ENCODE data around the gene CACHD1.
"Not testable (repeated sequence)": the region's sequence is repeated elsewhere in the genome, so short reads cannot be mapped to it uniquely, and the experiment has no call there.

The CACHD1 gene

DNA sequence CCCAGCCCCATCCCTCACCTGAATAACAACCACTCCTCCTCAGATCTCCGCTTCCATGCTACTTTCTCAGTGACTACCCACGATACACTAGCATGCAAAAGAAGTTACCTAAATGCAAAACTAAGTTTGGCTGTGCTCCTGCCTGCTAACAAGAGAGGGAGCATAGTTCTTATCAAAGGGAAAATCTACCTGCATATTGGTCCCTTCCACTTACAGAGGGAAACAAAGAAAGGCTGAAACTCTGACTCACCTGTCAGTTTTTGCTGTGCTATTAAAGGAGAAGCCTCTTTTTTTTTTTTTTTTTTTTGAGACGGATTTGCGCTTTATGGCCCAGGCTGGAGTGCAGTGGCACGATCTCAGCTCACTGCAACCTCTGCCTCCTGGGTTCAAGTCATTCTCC, 231.1 kb downstream of the CACHD1 start:
- Histone ChIP-seq H3K9me3 (ENCODE audit: control insufficient read depth in 2 of 2, low read length in 2 of 2) (no peaks in the 10 kb centered on the region), H3K36me3 (ENCODE audit: control insufficient read depth in 2 of 2, insufficient read depth in 2 of 2, low read length in 2 of 2) (no peaks in the 10 kb centered on the region), H3K27ac (ENCODE audit: low read depth in 2 of 2, low read length in 2 of 2) (no peak overlapping the region), H3K27me3 (ENCODE audit: control insufficient read depth in 2 of 2, insufficient read depth in 2 of 2, low read length in 2 of 2) (no peaks in the 10 kb centered on the region), H3K4me1 (ENCODE audit: control insufficient read depth in 2 of 2, insufficient read depth in 2 of 2, low read length in 2 of 2) (no peaks in the 10 kb centered on the region), H3K4me3 (ENCODE audit: low read length in 2 of 2) (no peak overlapping the region), H3K9ac (ENCODE audit: low read depth in 1 of 2, low read length in 2 of 2) (no peak overlapping the region)

- no peaks in the 10 kb centered on the region for H3K27me3 ChIP-seq (ENCODE audit: control insufficient read depth in 2 of 2, insufficient read depth in 2 of 2, low read length in 2 of 2)
- no peak overlapping the region for H3K27ac ChIP-seq (ENCODE audit: low read depth in 2 of 2, low read length in 2 of 2)
- no peak overlapping the region for H3K9ac ChIP-seq (ENCODE audit: low read depth in 1 of 2, low read length in 2 of 2)
- H3K4me1 ChIP-seq (ENCODE audit: control insufficient read depth in 2 of 2, insufficient read depth in 2 of 2, low read length in 2 of 2) = no peaks in the 10 kb centered on the region
- H3K9me3 ChIP-seq (ENCODE audit: control insufficient read depth in 2 of 2, low read length in 2 of 2) = no peaks in the 10 kb centered on the region
- no peak overlapping the region for H3K4me3 ChIP-seq (ENCODE audit: low read length in 2 of 2)
- H3K36me3 ChIP-seq (ENCODE audit: control insufficient read depth in 2 of 2, insufficient read depth in 2 of 2, low read length in 2 of 2) = no peaks in the 10 kb centered on the region
Observed at GRCh38 chr1:64701886-64702285, 232.0 kb downstream of the CACHD1 start.

GRCh38 chr1:64702670-64703069, 232.7 kb downstream of the CACHD1 start:
- H3K9ac ChIP-seq (ENCODE audit: low read depth in 1 of 2, low read length in 2 of 2); H3K9me3 ChIP-seq (ENCODE audit: control insufficient read depth in 2 of 2, low read length in 2 of 2); H3K4me3 ChIP-seq (ENCODE audit: low read length in 2 of 2); H3K27ac ChIP-seq (ENCODE audit: low read depth in 2 of 2, low read length in 2 of 2); H3K36me3 ChIP-seq (ENCODE audit: control insufficient read depth in 2 of 2, insufficient read depth in 2 of 2, low read length in 2 of 2); H3K27me3 ChIP-seq (ENCODE audit: control insufficient read depth in 2 of 2, insufficient read depth in 2 of 2, low read length in 2 of 2); H3K4me1 ChIP-seq (ENCODE audit: control insufficient read depth in 2 of 2, insufficient read depth in 2 of 2, low read length in 2 of 2): not testable (repeated sequence)

- Histone ChIP-seq H3K4me3 (ENCODE audit: low read length in 2 of 2) (no peak overlapping the region), H3K9ac (ENCODE audit: low read depth in 1 of 2, low read length in 2 of 2) (no peak overlapping the region), H3K4me1 (ENCODE audit: control insufficient read depth in 2 of 2, insufficient read depth in 2 of 2, low read length in 2 of 2) (no peaks in the 10 kb centered on the region), H3K27me3 (ENCODE audit: control insufficient read depth in 2 of 2, insufficient read depth in 2 of 2, low read length in 2 of 2) (no peaks in the 10 kb centered on the region), H3K36me3 (ENCODE audit: control insufficient read depth in 2 of 2, insufficient read depth in 2 of 2, low read length in 2 of 2) (no peaks in the 10 kb centered on the region), H3K27ac (ENCODE audit: low read depth in 2 of 2, low read length in 2 of 2) (no peak overlapping the region), H3K9me3 (ENCODE audit: control insufficient read depth in 2 of 2, low read length in 2 of 2) (no peaks in the 10 kb centered on the region)
Observed at GRCh38 chr1:64703600-64703999, 233.7 kb downstream of the CACHD1 start.

GRCh38 chr1:64705591-64705990, 235.7 kb downstream of the CACHD1 start:
- no peaks in the 10 kb centered on the region for H3K36me3 ChIP-seq (ENCODE audit: control insufficient read depth in 2 of 2, insufficient read depth in 2 of 2, low read length in 2 of 2)
- no peaks in the 10 kb centered on the region for H3K9me3 ChIP-seq (ENCODE audit: control insufficient read depth in 2 of 2, low read length in 2 of 2)
- no peak overlapping the region for H3K27ac ChIP-seq (ENCODE audit: low read depth in 2 of 2, low read length in 2 of 2)
- H3K4me3 ChIP-seq (ENCODE audit: low read length in 2 of 2) = no peak overlapping the region
- H3K4me1 ChIP-seq (ENCODE audit: control insufficient read depth in 2 of 2, insufficient read depth in 2 of 2, low read length in 2 of 2) = no peaks in the 10 kb centered on the region
- no peak overlapping the region for H3K9ac ChIP-seq (ENCODE audit: low read depth in 1 of 2, low read length in 2 of 2)
- no peaks in the 10 kb centered on the region for H3K27me3 ChIP-seq (ENCODE audit: control insufficient read depth in 2 of 2, insufficient read depth in 2 of 2, low read length in 2 of 2)

DNA sequence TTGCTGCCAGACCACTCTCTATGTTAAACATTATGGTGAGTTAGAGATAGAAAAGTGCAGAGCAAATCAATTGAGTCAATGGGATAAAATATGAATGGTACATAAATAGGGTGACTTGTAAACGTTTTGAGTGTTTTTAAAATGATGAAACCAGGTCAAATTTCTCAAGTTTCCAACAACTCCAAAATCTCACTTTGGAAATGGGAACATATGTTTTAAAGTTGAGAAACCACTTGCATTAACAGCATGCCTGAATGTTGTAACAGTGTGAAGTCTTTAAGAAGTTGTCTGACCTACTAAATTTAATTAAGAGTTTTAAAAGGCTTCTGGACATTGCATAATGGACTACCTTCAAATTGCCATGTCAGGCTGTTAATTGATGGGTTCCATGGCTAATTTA, 241.3 kb downstream of the CACHD1 start:
- no peaks in the 10 kb centered on the region for H3K27me3 ChIP-seq (ENCODE audit: control insufficient read depth in 2 of 2, insufficient read depth in 2 of 2, low read length in 2 of 2)
- no peaks in the 10 kb centered on the region for H3K9me3 ChIP-seq (ENCODE audit: control insufficient read depth in 2 of 2, low read length in 2 of 2)
- H3K4me1 ChIP-seq (ENCODE audit: control insufficient read depth in 2 of 2, insufficient read depth in 2 of 2, low read length in 2 of 2) = no peaks in the 10 kb centered on the region
- H3K27ac ChIP-seq (ENCODE audit: low read depth in 2 of 2, low read length in 2 of 2) = no peak overlapping the region
- H3K4me3 ChIP-seq (ENCODE audit: low read length in 2 of 2) = no peak overlapping the region
- no peak overlapping the region for H3K9ac ChIP-seq (ENCODE audit: low read depth in 1 of 2, low read length in 2 of 2)
- no peaks in the 10 kb centered on the region for H3K36me3 ChIP-seq (ENCODE audit: control insufficient read depth in 2 of 2, insufficient read depth in 2 of 2, low read length in 2 of 2)

DNA sequence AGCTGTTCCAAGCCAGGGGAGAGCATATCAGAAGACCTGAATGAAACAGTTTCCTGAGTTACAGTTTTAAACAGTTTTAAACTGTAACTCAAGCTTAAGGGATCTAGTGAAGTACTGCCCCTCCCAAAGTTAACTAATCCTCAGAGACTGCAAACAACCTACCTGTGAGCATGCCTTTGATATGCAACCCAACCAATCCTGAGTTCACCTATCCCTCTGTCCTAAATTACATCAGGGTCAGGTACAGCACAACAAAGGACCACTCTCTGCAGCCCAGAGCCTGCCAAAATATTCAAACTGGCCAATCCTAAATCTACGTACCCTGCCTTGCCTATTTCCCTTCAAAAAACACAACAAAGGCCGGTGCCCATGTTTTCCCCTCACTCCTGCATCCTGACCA, 242.1 kb downstream of the CACHD1 start:
- H3K36me3 ChIP-seq (ENCODE audit: control insufficient read depth in 2 of 2, insufficient read depth in 2 of 2, low read length in 2 of 2) = no peaks in the 10 kb centered on the region
- H3K27ac ChIP-seq (ENCODE audit: low read depth in 2 of 2, low read length in 2 of 2) = no peak overlapping the region
- no peak overlapping the region for H3K4me3 ChIP-seq (ENCODE audit: low read length in 2 of 2)
- H3K27me3 ChIP-seq (ENCODE audit: control insufficient read depth in 2 of 2, insufficient read depth in 2 of 2, low read length in 2 of 2) = no peaks in the 10 kb centered on the region
- no peaks in the 10 kb centered on the region for H3K4me1 ChIP-seq (ENCODE audit: control insufficient read depth in 2 of 2, insufficient read depth in 2 of 2, low read length in 2 of 2)
- no peaks in the 10 kb centered on the region for H3K9me3 ChIP-seq (ENCODE audit: control insufficient read depth in 2 of 2, low read length in 2 of 2)
- H3K9ac ChIP-seq (ENCODE audit: low read depth in 1 of 2, low read length in 2 of 2) = no peak overlapping the region

GRCh38 chr1:64715186-64715585, 245.3 kb downstream of the CACHD1 start:
- Histone ChIP-seq H3K27ac (ENCODE audit: low read depth in 2 of 2, low read length in 2 of 2) (no peak overlapping the region), H3K4me3 (ENCODE audit: low read length in 2 of 2) (no peak overlapping the region), H3K9ac (ENCODE audit: low read depth in 1 of 2, low read length in 2 of 2) (no peak overlapping the region), H3K27me3 (ENCODE audit: control insufficient read depth in 2 of 2, insufficient read depth in 2 of 2, low read length in 2 of 2) (no peaks in the 10 kb centered on the region), H3K36me3 (ENCODE audit: control insufficient read depth in 2 of 2, insufficient read depth in 2 of 2, low read length in 2 of 2) (no peaks in the 10 kb centered on the region), H3K4me1 (ENCODE audit: control insufficient read depth in 2 of 2, insufficient read depth in 2 of 2, low read length in 2 of 2) (no peaks in the 10 kb centered on the region), H3K9me3 (ENCODE audit: control insufficient read depth in 2 of 2, low read length in 2 of 2) (no peaks in the 10 kb centered on the region)

GRCh38 chr1:64721135-64721534, 251.2 kb downstream of the CACHD1 start:
- no peaks in the 10 kb centered on the region for H3K9me3 ChIP-seq (ENCODE audit: control insufficient read depth in 2 of 2, low read length in 2 of 2)
- H3K9ac ChIP-seq (ENCODE audit: low read depth in 1 of 2, low read length in 2 of 2) = no peak overlapping the region
- no peaks in the 10 kb centered on the region for H3K27me3 ChIP-seq (ENCODE audit: control insufficient read depth in 2 of 2, insufficient read depth in 2 of 2, low read length in 2 of 2)
- no peaks in the 10 kb centered on the region for H3K4me1 ChIP-seq (ENCODE audit: control insufficient read depth in 2 of 2, insufficient read depth in 2 of 2, low read length in 2 of 2)
- H3K4me3 ChIP-seq (ENCODE audit: low read length in 2 of 2) = no peak overlapping the region
- H3K27ac ChIP-seq (ENCODE audit: low read depth in 2 of 2, low read length in 2 of 2) = no peak overlapping the region
- H3K36me3 ChIP-seq (ENCODE audit: control insufficient read depth in 2 of 2, insufficient read depth in 2 of 2, low read length in 2 of 2) = no peaks in the 10 kb centered on the region

DNA sequence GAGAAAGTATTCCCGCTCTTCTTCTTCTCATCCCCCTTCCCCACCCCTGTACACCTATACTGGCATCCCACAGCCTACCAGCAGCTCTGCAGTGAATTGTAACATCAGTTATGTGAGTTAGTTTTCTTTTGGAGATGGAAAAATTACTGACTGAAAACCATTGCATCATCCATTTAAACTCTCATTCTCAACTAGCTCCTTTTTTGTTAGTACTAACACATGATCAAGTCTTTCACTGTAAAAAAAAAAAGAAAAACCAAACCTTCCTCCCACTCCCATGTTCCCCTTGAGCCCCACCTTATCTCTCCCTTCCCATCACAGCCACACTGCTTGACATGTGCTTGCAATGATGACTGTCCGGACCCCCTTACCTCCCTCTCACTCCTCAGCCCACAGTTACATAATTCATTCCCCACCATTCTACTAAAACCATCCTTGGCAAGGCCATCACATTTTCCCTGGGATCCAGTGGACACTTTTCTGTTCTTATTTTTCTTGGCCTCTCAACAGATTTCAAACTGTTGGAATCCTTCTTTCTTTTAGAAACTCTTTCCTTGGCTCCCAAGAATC, 251.7 kb downstream of the CACHD1 start:
- H3K27me3 ChIP-seq (ENCODE audit: control insufficient read depth in 2 of 2, insufficient read depth in 2 of 2, low read length in 2 of 2) = no peaks in the 10 kb centered on the region
- H3K4me1 ChIP-seq (ENCODE audit: control insufficient read depth in 2 of 2, insufficient read depth in 2 of 2, low read length in 2 of 2) = no peaks in the 10 kb centered on the region
- no peak overlapping the region for H3K27ac ChIP-seq (ENCODE audit: low read depth in 2 of 2, low read length in 2 of 2)
- no peaks in the 10 kb centered on the region for H3K36me3 ChIP-seq (ENCODE audit: control insufficient read depth in 2 of 2, insufficient read depth in 2 of 2, low read length in 2 of 2)
- no peaks in the 10 kb centered on the region for H3K9me3 ChIP-seq (ENCODE audit: control insufficient read depth in 2 of 2, low read length in 2 of 2)
- H3K4me3 ChIP-seq (ENCODE audit: low read length in 2 of 2) = no peak overlapping the region
- H3K9ac ChIP-seq (ENCODE audit: low read depth in 1 of 2, low read length in 2 of 2) = no peak overlapping the region

GRCh38 chr1:64727861-64728260, 257.9 kb downstream of the CACHD1 start:
- no peaks in the 10 kb centered on the region for H3K9me3 ChIP-seq (ENCODE audit: control insufficient read depth in 2 of 2, low read length in 2 of 2)
- H3K36me3 ChIP-seq (ENCODE audit: control insufficient read depth in 2 of 2, insufficient read depth in 2 of 2, low read length in 2 of 2) = no peaks in the 10 kb centered on the region
- H3K9ac ChIP-seq (ENCODE audit: low read depth in 1 of 2, low read length in 2 of 2) = no peak overlapping the region
- no peaks in the 10 kb centered on the region for H3K27me3 ChIP-seq (ENCODE audit: control insufficient read depth in 2 of 2, insufficient read depth in 2 of 2, low read length in 2 of 2)
- H3K4me1 ChIP-seq (ENCODE audit: control insufficient read depth in 2 of 2, insufficient read depth in 2 of 2, low read length in 2 of 2) = no peaks in the 10 kb centered on the region
- H3K4me3 ChIP-seq (ENCODE audit: low read length in 2 of 2) = no peak overlapping the region
- no peak overlapping the region for H3K27ac ChIP-seq (ENCODE audit: low read depth in 2 of 2, low read length in 2 of 2)
